Heart left ventricle (tissue), 16 donors: ENCODE data around the gene WNT3A. TPM values are rescaled to one million over a fixed set of nuclear protein-coding genes. Genes with fewer than 3 reads are reported as not detected.

Experiments
- ATAC-seq, 4 donors: fragments of 200-7000 bp; cut with Tn5 transposase; one replicate each; pipeline ENCODE4 v1.9.1; 2020 to 2022; ENCODE audit warnings: moderate library complexity in 4 of 4, mild to moderate bottlenecking in 3 of 4, moderate number of reproducible peaks in 1 of 4
- DNase-seq, 5 donors: peaks; one replicate each; pipeline ENCODE4 v3.0.0-alpha.2; 2020
- H3K27ac ChIP-seq, 12 donors: fragments of 200-600 bp; sonication (generic) in 4 of 12; one replicate each; pipeline versions ENCODE4 v1.5.0 to v1.8.0; 2016 to 2022; ENCODE audit warnings: mild to moderate bottlenecking in 2 of 12
- H3K27me3 ChIP-seq, 9 donors: fragments of 200-600 bp; sonication (generic) in 2 of 9; one replicate each; pipeline versions ENCODE4 v1.5.1 to v1.8.0; 2016 to 2022; ENCODE audit warnings: mild to moderate bottlenecking in 3 of 9
- H3K36me3 ChIP-seq, 9 donors: fragments of 200-600 bp; sonication (generic) in 2 of 9; one replicate each; pipeline versions ENCODE4 v1.5.0 to v1.8.0; 2018 to 2022; ENCODE audit warnings: mild to moderate bottlenecking in 2 of 9
- H3K4me1 ChIP-seq, 12 donors: fragments of 200-600 bp; sonication (generic) in 4 of 12; one replicate each; pipeline versions ENCODE4 v1.5.0 to v1.8.0; 2016 to 2022; ENCODE audit warnings: mild to moderate bottlenecking in 3 of 12
- H3K4me3 ChIP-seq, 12 donors: fragments of 200-600 bp; sonication (generic) in 4 of 12; one replicate each; pipeline versions ENCODE4 v1.5.0 to v1.8.0; 2017 to 2022; ENCODE audit warnings: mild to moderate bottlenecking in 9 of 12, moderate library complexity in 4 of 12
- H3K9me3 ChIP-seq, 12 donors: fragments of 200-600 bp; sonication (generic) in 4 of 12; one replicate each; pipeline versions ENCODE4 v1.5.0 to v1.8.0; 2016 to 2022; ENCODE audit warnings: mild to moderate bottlenecking in 1 of 12
- POLR2A ChIP-seq, 2 donors: fragments of 450-650 bp; IDR thresholded peaks; one replicate each; pipeline ENCODE4 v1.6.1; 2017; ENCODE audit warnings: antibody characterized with exemption in 2 of 2, mild to moderate bottlenecking in 2 of 2, moderate library complexity in 2 of 2
- WGBS, 4 donors: extraction: QIAGEN DNeasy Blood & Tissue Kit in 2 of 4; methylation state at CpG; one replicate each; pipeline versions ENCODE4 v1.1.5 to v1.1.7; 2013 to 2018; 5-methylcytosine and 5-hydroxymethylcytosine counted together
- intact Hi-C, 10 donors: fragments of 100-400 bp; cut with DNase I; formaldehyde crosslinking; loops; one replicate each; pipeline versions ENCODE4 v1.11.1 to v1.14.2; 2022
- polyA plus RNA-seq, 2 donors: library from polyadenylated mRNA; stranded (reverse); fragments of 200-250 nt; gene quantifications; one replicate each; pipeline ENCODE4 v1.2.3, GENCODE V29; 2013
- total RNA-seq, 9 donors: library from RNA; depleted of rRNA in 2 of 9; stranded (reverse); fragments of >200 nt in 2 of 9; fragmentation: NEBNext Ultra II Directional in 3 of 9; extraction: Animal tissue kit (Norgen Biotek cat#: 25700) in 3 of 9; gene quantifications; one replicate each; pipeline versions ENCODE4 v1.1.0 to v1.2.4, GENCODE V29; 2016 to 2023
- TF ChIP-seq, protein P1 (sequence below), 12 donors: fragments of 200-600 bp; sonication (generic) in 4 of 12; IDR thresholded peaks; one replicate each; pipeline versions ENCODE4 v1.5.0 to v1.8.0; 2018 to 2022; ENCODE audit warnings: antibody characterized with exemption in 12 of 12, mild to moderate bottlenecking in 5 of 12
- donor health status: ischemic (EF 13 %, LVEDD 7.1; RV severe dilation, severe dysfunction).
- donor health status: healthy with polysubstance abuse.
- donor health status: DM: no; HTN: yes; CAD: no.
- donor health status: DM: no; HTN: no; CAD: no.
- donor health status: ischemic (EF 25% LVEDD 6.9; RV normal size, moderate dysfunction).
- donor health status: ischemic (EF 25% LVEDD 5.7; RV mildly dilated, moderate dysfunction).
- donor health status: healthy.
- donor health status: DM: yes; HTN: yes; CAD: no.
- donor health status: ischemic (EF 35%, LVEDD 5.7; RV mildly dilated, moderate dysfunction).
- donor health status: nonischemic (EF 11% LVEDD 7.7; RV severe dilation, severe dysfunction).
- donor health status: DM: yes; HTN: yes; CAD: no.
- donor health status: PGD.
- donor health status: ischemic (EF 29% LVEDD 5.4; RV normal size, mild dysfunction).
- donor health status: nonischemic (EF 23%, LVEDD 6.1; RV moderate dilation, normal function).

The WNT3A gene
- total and polyA plus RNA-seq, 11 donors = not detected

DNA sequence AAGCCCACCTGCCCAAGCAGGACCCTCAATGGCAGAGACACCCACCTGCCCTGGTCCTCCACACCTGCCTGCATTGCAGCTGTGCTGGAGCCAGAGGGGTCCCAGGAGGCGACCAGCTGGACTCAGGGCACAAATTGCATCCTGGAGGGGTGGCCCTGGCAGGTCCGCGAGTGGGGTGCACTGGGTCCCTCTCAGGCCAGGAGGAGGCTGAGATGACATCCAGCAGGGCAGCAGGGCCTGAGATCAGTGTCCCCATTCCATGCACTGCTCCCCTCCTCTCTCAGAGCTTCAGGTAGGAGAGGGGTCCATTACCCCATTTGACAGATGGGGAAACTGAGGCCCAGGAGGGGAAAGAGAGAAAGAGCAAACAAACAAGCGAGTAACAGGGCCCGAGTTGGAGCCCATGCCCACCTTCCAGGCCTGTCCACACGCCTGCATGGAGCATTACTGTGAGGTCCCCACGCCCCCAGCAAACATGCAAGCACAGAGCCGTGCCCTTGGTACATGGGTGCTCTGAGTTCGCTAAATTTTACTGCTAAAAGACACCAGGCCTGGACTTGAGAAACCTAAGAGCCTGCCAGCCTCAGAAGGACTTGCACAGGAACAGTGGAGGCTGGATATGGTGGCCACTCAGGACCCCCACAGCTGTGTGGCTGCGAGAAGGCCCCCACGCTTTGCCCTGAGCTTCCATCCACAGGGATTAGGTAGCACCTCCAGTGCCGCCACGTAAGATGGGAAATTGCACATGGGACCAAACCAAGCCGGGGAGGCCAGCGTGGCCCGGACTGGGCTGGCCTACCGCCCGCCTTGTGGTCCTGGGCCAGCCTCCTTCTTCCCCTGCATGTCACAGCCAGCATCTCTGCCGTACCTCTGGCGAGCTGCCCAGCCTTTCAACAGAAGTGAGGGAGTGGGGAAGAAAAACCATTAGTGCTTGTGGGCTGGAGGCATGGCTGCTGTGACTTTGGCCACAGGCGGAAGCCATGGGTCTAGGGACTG lies 7.4 kb downstream of the WNT3A start:
- no peaks in the 10 kb centered on the region for H3K36me3 ChIP-seq
- intact Hi-C loops = no loop called here
- H3K27me3 ChIP-seq = peaks cover 3 to 38% (median 7%) of the 10 kb centered on the region in 9 donors
- no peaks in the 10 kb centered on the region for H3K4me1 ChIP-seq
- H3K9me3 ChIP-seq = no peaks in the 10 kb centered on the region
- WGBS, 4 donors = 62 to 68% (median 64%) methylated on average over 17 to 21 of the region's 21 CpGs
- TF ChIP-seq, protein P1, sequence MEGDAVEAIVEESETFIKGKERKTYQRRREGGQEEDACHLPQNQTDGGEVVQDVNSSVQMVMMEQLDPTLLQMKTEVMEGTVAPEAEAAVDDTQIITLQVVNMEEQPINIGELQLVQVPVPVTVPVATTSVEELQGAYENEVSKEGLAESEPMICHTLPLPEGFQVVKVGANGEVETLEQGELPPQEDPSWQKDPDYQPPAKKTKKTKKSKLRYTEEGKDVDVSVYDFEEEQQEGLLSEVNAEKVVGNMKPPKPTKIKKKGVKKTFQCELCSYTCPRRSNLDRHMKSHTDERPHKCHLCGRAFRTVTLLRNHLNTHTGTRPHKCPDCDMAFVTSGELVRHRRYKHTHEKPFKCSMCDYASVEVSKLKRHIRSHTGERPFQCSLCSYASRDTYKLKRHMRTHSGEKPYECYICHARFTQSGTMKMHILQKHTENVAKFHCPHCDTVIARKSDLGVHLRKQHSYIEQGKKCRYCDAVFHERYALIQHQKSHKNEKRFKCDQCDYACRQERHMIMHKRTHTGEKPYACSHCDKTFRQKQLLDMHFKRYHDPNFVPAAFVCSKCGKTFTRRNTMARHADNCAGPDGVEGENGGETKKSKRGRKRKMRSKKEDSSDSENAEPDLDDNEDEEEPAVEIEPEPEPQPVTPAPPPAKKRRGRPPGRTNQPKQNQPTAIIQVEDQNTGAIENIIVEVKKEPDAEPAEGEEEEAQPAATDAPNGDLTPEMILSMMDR (IDR thresholded peaks at IDR 0.05) = no peak
- TF ChIP-seq POLR2A (IDR thresholded peaks at IDR 0.05) = no peak
- DNase-seq = peak in 3 of 5 donors; percentile 2 to 66 (median 44)
- ATAC-seq = no peak
- no peak overlapping the region for H3K27ac ChIP-seq
- no peak overlapping the region for H3K4me3 ChIP-seq

DNA sequence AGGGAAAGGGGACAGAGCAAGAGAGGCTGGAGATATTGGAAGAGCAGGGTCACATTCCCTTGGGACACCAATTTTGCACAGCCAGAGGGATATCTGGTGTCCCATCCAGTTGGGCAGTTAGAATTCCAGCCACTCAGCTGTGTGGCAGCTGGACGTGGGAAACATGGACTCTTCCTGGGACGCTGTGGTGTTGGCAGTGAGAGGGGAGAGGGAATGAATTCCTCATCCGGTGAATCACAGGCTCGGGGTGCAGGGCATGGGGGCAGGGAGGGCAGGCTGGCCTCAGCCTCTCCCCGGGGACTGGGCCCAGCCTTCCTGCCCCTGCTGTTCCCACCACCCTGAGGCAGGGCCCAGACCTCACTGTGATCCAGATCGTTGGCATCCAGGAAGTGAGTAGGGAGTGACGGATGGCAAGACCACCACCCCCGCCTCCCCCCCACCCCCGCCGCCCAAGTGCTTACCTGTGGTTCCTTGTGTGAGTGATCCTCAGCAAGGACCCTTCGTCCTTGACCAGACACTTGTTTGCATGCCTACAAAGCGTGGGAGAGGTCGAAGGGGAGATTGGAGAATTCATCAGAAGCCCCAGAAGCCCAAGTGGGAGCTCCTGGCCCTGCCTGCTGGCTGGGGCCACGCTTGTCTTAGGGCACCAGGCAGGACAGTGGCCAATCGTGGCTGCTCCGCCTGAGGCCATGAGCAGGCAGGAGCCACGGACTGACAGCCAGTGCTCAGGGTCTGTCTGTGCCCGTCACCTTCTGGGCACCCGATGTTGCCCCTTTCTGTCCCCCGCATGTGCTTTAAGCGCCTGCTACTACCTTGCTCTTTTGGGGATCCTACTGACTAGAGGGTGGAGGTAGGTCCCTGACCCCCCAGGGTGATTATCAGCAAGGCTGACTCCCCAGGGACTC lies 8.7 kb downstream of the WNT3A start:
- intact Hi-C loops = no loop called here
- WGBS, 4 donors = 78 to 82% (median 81%) methylated on average over 19 to 21 of the region's 21 CpGs
- Histone ChIP-seq H3K36me3 (no peaks in the 10 kb centered on the region), H3K4me1 (no peaks in the 10 kb centered on the region), H3K27ac (no peak overlapping the region), H3K27me3 (peaks cover 0 to 26% (median under 1%) of the 10 kb centered on the region in 9 donors), H3K9me3 (no peaks in the 10 kb centered on the region), H3K4me3 (no peak overlapping the region)
- TF ChIP-seq, protein P1 (IDR thresholded peaks at IDR 0.05) = no peak
- TF ChIP-seq POLR2A (IDR thresholded peaks at IDR 0.05) = no peak
- DNase-seq (peak in 1 of 5 donors; percentile 51), ATAC-seq (no peak)

DNA sequence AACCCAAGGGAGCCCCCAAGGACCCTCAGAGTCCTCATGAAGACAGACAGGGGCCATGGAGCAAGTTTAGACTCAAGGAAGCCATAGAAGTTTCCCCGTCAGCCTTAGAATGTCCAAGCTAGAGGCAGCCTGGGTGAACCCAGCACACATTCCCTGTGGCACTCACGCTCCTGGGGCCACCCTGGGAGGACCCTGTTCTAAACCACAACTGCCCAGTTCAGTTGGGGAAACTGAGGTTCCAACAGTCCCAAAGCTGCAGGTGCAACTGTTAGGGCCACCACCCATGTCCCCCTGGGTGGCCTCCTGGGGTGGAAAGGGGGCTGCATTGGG lies 9.3 kb downstream of the WNT3A start:
- intact Hi-C loops = no loop called here
- peaks cover 0 to 20% (median 0%) of the 10 kb centered on the region in 9 donors for H3K27me3 ChIP-seq
- H3K9me3 ChIP-seq = no peaks in the 10 kb centered on the region
- no peak for DNase-seq
- no peaks in the 10 kb centered on the region for H3K4me1 ChIP-seq
- TF ChIP-seq, protein P1 (IDR thresholded peaks at IDR 0.05) = no peak
- TF ChIP-seq POLR2A (IDR thresholded peaks at IDR 0.05) = no peak
- WGBS, 4 donors = 85 to 100% (median 96%) methylated on average over 1 to 2 of the region's 2 CpGs
- H3K27ac ChIP-seq = no peak overlapping the region
- no peak for ATAC-seq
- no peaks in the 10 kb centered on the region for H3K36me3 ChIP-seq
- no peak overlapping the region for H3K4me3 ChIP-seq
